Body of pancreas (tissue), 4 donors: ENCODE results near the gene PVALB.

Experiments
- CTCF ChIP-seq, 7 experiments: fragments of 450-650 bp in 4 of 7; fragments of 200-600 bp in 3 of 7; sonication (generic) in 3 of 7; IDR thresholded peaks; one replicate each; pipeline ENCODE4 v1.5.1; 2016 to 2019; ENCODE audit warnings: antibody characterized with exemption in 7 of 7
- POLR2A ChIP-seq, 3 donors: fragments of 450-650 bp; IDR thresholded peaks; one replicate each; pipeline ENCODE4 v1.6.1; 2016; ENCODE audit warnings: antibody characterized with exemption in 3 of 3, mild to moderate bottlenecking in 2 of 3

GRCh38 chr22:36772451-36772850 lies 44.4 kb downstream of the PVALB start:
- TF ChIP-seq CTCF (IDR thresholded peaks at IDR 0.05) (no peak), POLR2A (IDR thresholded peaks at IDR 0.05) (no peak)
